OCI-LY7 (cell line): Measurements from ENCODE around the gene SERTAD2. TPM values are rescaled to one million over a fixed set of nuclear protein-coding genes. Genes with fewer than 3 reads are reported as not detected.

Experiments
- BruUV-seq: library from RNA; stranded (reverse); fragments of 400-500 nt; replicated peaks from 2 replicates; lab custom pipeline; 2021; lab: Mats Ljungman, UMichigan
- CTCF ChIA-PET: fragments of 300-600 bp; sonication (Branson Sonifier 250); formaldehyde crosslinking; loops from one replicate; lab custom pipeline; 2022; ENCODE audit warnings: antibody characterized with exemption; ENCODE audit not compliant: unreplicated experiment; lab: Charles Lee
- POLR2A ChIA-PET: fragments of 300-600 bp; sonication (Branson Sonifier 250); formaldehyde crosslinking; loops from one replicate; lab custom pipeline; 2022; ENCODE audit warnings: antibody characterized with exemption; lab: Charles Lee
- DNase-seq: peaks from one replicate; pipeline ENCODE4 v3.0.0-alpha.2; 2015; ENCODE audit warnings: low spot score
- H2AFZ ChIP-seq: fragments of 200-600 bp; sonication (generic), shearing (Covaris generic); 2 replicates; pipeline ENCODE4 v1.6.1; 2014; ENCODE audit warnings: mild to moderate bottlenecking, antibody characterized with exemption, low read length, moderate library complexity
- H3K27ac ChIP-seq: fragments of 200-600 bp; sonication (generic); 2 replicates; pipeline ENCODE4 v1.5.1; 2014; ENCODE audit warnings: mixed run types, low read depth, mild to moderate bottlenecking, moderate library complexity, low read length, inconsistent platforms; ENCODE audit not compliant: poor library complexity, severe bottlenecking
- H3K36me3 ChIP-seq: fragments of 200-600 bp; sonication (generic); 2 replicates; pipeline ENCODE4 v1.6.1; 2014; ENCODE audit warnings: mild to moderate bottlenecking, antibody characterized with exemption, low read length, moderate library complexity, mixed read lengths; ENCODE audit not compliant: insufficient read depth
- H3K4me1 ChIP-seq: fragments of 200-600 bp; sonication (generic); 2 replicates; pipeline ENCODE4 v1.5.1; 2014; ENCODE audit warnings: mild to moderate bottlenecking, low read length; ENCODE audit not compliant: insufficient read depth, poor library complexity, severe bottlenecking
- H3K4me2 ChIP-seq: fragments of 200-600 bp; sonication (generic); 2 replicates; pipeline ENCODE4 v1.6.1; 2014; ENCODE audit warnings: mild to moderate bottlenecking, low read length
- H3K4me3 ChIP-seq: fragments of 200-600 bp; sonication (generic); 2 replicates; pipeline ENCODE4 v1.5.1; 2014; ENCODE audit warnings: mild to moderate bottlenecking, low read depth, low read length; ENCODE audit not compliant: poor library complexity, severe bottlenecking
- H3K79me2 ChIP-seq: fragments of 200-600 bp; sonication (generic); 2 replicates; pipeline ENCODE4 v1.6.1; 2016; ENCODE audit warnings: low read depth, mild to moderate bottlenecking, low read length, moderate library complexity, mixed read lengths; ENCODE audit not compliant: insufficient read depth
- H3K9me2 ChIP-seq: fragments of 200-600 bp; sonication (generic); 2 replicates; pipeline ENCODE4 v1.6.1; 2016; ENCODE audit warnings: mild to moderate bottlenecking, low read length, mixed read lengths; ENCODE audit not compliant: insufficient read depth
- H3K9me3 ChIP-seq: fragments of 200-600 bp; sonication (generic); 2 replicates; pipeline ENCODE4 v1.6.1; 2014; ENCODE audit warnings: mild to moderate bottlenecking, mixed run types, low read length, mixed read lengths
- H4K20me1 ChIP-seq: fragments of 200-600 bp; sonication (generic); 2 replicates; pipeline ENCODE4 v1.6.1; 2014; ENCODE audit warnings: mild to moderate bottlenecking, antibody characterized with exemption, low read length, moderate library complexity, mixed read lengths; ENCODE audit not compliant: insufficient read depth
- CTCF ChIP-seq: fragments of 200-600 bp; sonication (generic); conservative IDR thresholded peaks from 2 replicates; pipeline ENCODE4 v1.5.1; 2014; ENCODE audit warnings: mild to moderate bottlenecking, antibody characterized with exemption, low read length, moderate library complexity, mixed read lengths
- EZH2phosphoT487 ChIP-seq: fragments of 200-600 bp; sonication (generic); IDR thresholded peaks from 2 replicates; pipeline ENCODE4 v1.6.1; 2018; ENCODE audit warnings: low read depth, borderline replicate concordance, mild to moderate bottlenecking, mixed run types, antibody characterized with exemption, low read length, moderate library complexity, mixed read lengths
- intact Hi-C: fragments of 100-400 bp; cut with micrococcal nuclease; formaldehyde crosslinking; loops from one replicate; pipeline ENCODE4 v1.10.0; 2022; ENCODE audit not compliant: unreplicated experiment
- total RNA-seq, 2 experiments: library from RNA; depleted of rRNA in 1 of 2; stranded (reverse); fragments of >200 nt in 1 of 2; shearing (Covaris generic) in 1 of 2; gene quantifications; 2 replicates each; pipeline ENCODE4 v1.2.3, GENCODE V29; 2014 to 2022

Gene SERTAD2
- total RNA-seq, 2 experiments from 2014 or later: 11.5 to 54.5 TPM

- Histone ChIP-seq H3K27ac (no peak overlapping the region), H3K9me3 (no peaks in the 10 kb centered on the region), H3K9me2 (no peaks in the 10 kb centered on the region), H2AFZ (no peak overlapping the region), H3K4me3 (no peak overlapping the region), H4K20me1 (no peaks in the 10 kb centered on the region), H3K79me2 (peaks cover 14% of the 10 kb centered on the region; the same call in 1 of the 2 replicates), H3K36me3 (peaks cover 11% of the 10 kb centered on the region), H3K4me2 (no peak overlapping the region), H3K4me1 (peaks cover 14% of the 10 kb centered on the region)
- ChIA-PET CTCF (no interaction called here), POLR2A (interaction anchor here (0.8 to 1.0 kb wide), 2 partner anchors 42 to 54 kb away, joined by 3 to 4 read pairs; no protein-coding TSS in a partner anchor)
- no peak for DNase-seq
- no TSS peak for BruUV-seq
- intact Hi-C loops: no loop called here
- TF ChIP-seq CTCF: no peak
- no peak for TF ChIP-seq EZH2phosphoT487
Observed at GRCh38 chr2:64697297-64698176, 43.8 kb upstream of the SERTAD2 start.

GRCh38 chr2:64696636-64697035 is 42.9 kb upstream of the SERTAD2 start:
- ChIA-PET POLR2A (interaction anchor here (0.7 to 1.2 kb wide), 6 partner anchors 9 to 55 kb away, joined by 3 to 7 read pairs (median 4); no protein-coding TSS in a partner anchor), CTCF (interaction anchor here (1.2 kb wide), 1 partner anchor 43 kb away, joined by 5 read pairs; the partner anchor contains the start of gene SERTAD2)
- intact Hi-C loops: no loop called here
- no TSS peak for BruUV-seq
- H3K27ac ChIP-seq: no peak overlapping the region
- H2AFZ ChIP-seq: no peak overlapping the region
- no peak overlapping the region for H3K4me3 ChIP-seq
- TF ChIP-seq CTCF (no peak), EZH2phosphoT487 (no peak)
- no peaks in the 10 kb centered on the region for H3K9me2 ChIP-seq
- H3K36me3 ChIP-seq: peaks cover 14% of the 10 kb centered on the region
- H4K20me1 ChIP-seq: no peaks in the 10 kb centered on the region
- no peak for DNase-seq
- no peaks in the 10 kb centered on the region for H3K9me3 ChIP-seq
- H3K4me2 ChIP-seq: no peak overlapping the region
- peaks cover 14% of the 10 kb centered on the region for H3K4me1 ChIP-seq
- peaks cover 8% of the 10 kb centered on the region; the same call in 1 of the 2 replicates for H3K79me2 ChIP-seq
